ENCODE data around the gene XYLT2.
"Not testable (repeated sequence)": the region's sequence is repeated elsewhere in the genome, so short reads cannot be mapped to it uniquely, and the experiment has no call there.

Gene XYLT2

DNA sequence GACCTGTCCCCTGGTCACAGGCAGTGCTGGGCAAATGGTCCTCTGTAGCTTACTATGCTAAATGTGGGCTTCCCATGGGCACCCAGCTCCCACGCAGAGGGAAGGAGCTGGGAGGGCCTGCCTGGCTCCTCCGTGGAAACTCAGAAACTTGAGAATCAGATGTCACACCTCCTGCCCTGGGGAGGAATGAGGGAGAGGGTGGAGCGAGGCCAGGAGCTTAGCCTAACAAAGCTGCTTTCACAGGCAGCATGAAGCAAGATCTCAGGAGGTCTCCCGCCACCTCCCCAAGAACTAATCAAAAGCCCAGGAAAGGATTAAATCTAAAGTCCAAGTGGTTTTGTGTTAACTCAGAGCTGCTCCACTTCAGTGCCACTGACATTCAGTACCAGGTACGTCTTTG, 33.6 kb upstream of the XYLT2 start:
- no peak overlapping the region for H3K4me3 Mint-ChIP-seq

DNA sequence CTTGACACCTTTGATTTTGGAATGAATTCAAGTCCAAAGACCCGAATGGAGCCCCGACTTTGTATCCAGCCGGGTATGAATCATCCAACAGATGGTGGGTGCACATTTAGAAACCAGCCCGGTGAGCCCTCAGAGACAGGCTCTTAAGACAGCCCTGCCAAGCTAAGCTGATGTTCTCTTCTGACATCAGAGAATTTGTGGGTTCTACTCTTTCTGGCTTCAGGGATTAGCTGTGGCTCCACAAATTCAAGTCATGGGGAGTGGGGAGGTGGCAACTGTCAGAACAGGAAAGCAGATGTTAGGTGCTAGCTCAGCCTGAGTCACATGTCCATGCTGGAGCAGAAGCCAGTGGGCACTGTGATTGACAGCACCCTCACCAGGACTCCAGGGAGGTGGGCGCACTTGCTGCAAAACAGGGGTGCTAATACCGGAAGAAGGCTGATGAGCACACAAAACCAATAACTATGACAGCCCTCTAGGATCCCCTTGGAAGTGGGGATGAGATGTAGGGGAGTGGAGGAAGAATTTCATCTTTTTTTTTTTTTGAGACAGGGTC, 31.4 kb upstream of the XYLT2 start:
- Mint-ChIP-seq H3K4me3 (no peak overlapping the region), H3K9me3 (no peaks in the 10 kb centered on the region), H3K4me1 (peaks cover 9 to 16% of the 10 kb centered on the region in 2 donors), H3K36me3 (peaks cover 0 to 2% of the 10 kb centered on the region in 2 donors), H3K27ac (no peak overlapping the region), H3K27me3 (peaks cover 31 to 46% of the 10 kb centered on the region in 2 donors)
- DNase-seq (no peak), ATAC-seq (replicated peaks) (no peak)

More for the DNA sequence above, 33.6 kb upstream of the XYLT2 start:
- H3K4me1 Mint-ChIP-seq = peaks cover 9 to 21% of the 10 kb centered on the region in 2 donors
- no peaks in the 10 kb centered on the region for H3K9me3 Mint-ChIP-seq
- DNase-seq (no peak), ATAC-seq (replicated peaks) (no peak)
- peaks cover 31 to 46% of the 10 kb centered on the region in 2 donors for H3K27me3 Mint-ChIP-seq
- peaks cover 0 to 2% of the 10 kb centered on the region in 2 donors for H3K36me3 Mint-ChIP-seq
- no peak overlapping the region for H3K27ac Mint-ChIP-seq

DNA sequence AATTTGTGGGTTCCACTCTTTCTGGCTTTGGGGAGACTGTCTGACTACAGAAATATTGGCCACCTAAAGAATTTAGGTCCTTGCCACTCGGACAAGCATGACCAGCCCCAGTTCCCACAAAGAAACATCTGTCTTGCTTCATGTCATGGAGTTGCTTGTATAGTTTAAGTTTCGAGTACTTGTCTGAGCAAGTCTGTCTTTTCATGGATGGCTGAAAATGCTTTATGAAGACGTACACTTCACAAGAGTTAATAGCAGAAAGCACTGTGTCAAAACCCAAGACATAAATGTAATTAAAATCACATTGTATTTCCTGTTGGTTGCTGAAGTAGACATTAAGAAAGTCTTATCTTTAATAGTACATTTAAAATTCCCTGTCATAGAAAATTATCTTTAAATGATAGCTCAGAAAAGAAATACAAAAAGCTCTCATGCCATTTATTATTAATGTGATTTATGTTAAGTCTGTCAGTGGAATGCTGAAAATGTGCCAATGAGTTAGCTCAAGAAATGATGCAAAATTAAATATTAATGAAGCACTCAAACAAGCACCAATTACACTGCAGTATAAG, 29.8 kb upstream of the XYLT2 start:
- DNase-seq (no peak), ATAC-seq (replicated peaks) (no peak)
- no peaks in the 10 kb centered on the region for H3K9me3 Mint-ChIP-seq
- H3K36me3 Mint-ChIP-seq = no peaks in the 10 kb centered on the region
- peaks cover 2 to 3% of the 10 kb centered on the region in 2 donors for H3K4me1 Mint-ChIP-seq
- H3K27ac Mint-ChIP-seq = no peak overlapping the region
- peaks cover 22 to 35% of the 10 kb centered on the region in 2 donors for H3K27me3 Mint-ChIP-seq
- no peak overlapping the region for H3K4me3 Mint-ChIP-seq

DNA sequence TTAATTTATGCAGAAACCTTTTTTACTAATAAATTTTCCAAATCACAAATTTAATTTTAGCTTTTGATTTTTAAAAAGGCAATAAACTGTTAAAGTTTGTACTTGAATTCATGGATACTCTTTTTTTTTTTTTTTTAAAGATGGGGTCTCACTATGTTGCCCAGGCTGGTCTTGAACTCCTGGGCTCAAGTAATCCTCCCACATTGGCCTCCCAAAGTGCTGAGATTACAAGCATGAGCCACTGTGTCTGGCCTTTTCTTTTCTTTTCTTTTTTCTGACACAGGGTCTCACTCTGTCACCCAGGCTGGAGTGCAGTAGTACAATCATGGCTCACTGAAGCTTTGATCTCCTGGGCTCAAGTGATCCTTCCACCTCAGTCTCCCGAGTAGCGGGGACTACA, 29.3 kb upstream of the XYLT2 start:
- not testable (repeated sequence) for H3K36me3 Mint-ChIP-seq; H3K4me1 Mint-ChIP-seq; DNase-seq; H3K27ac Mint-ChIP-seq; H3K9me3 Mint-ChIP-seq; H3K4me3 Mint-ChIP-seq; ATAC-seq (replicated peaks)
- peaks cover 20 to 30% of the 10 kb centered on the region in 2 donors for H3K27me3 Mint-ChIP-seq

DNA sequence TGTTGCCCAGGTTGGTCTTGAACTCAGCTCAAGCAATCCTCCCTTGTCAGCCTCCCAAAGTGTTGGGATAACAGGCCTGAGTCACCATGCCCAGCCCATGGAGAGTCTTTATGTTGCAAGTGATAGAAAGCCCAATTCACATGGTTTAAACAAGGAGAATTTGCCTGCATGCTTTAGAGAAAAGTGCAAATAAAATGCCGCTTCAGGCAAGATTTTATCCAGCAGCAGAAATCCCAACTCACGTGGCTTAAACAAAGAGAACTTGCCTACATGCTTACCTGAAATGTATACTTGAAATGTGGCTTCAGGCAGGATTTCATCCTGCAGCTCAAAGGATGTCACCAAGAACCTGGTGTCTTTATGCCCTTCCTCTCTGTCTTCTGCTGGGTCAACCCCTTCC, 28.8 kb upstream of the XYLT2 start:
- no peaks in the 10 kb centered on the region for H3K9me3 Mint-ChIP-seq
- H3K27me3 Mint-ChIP-seq = peaks cover 20 to 25% of the 10 kb centered on the region in 2 donors
- no peaks in the 10 kb centered on the region for H3K36me3 Mint-ChIP-seq
- no peak overlapping the region for H3K4me3 Mint-ChIP-seq
- H3K27ac Mint-ChIP-seq = no peak overlapping the region
- no peak for DNase-seq
- H3K4me1 Mint-ChIP-seq = no peaks in the 10 kb centered on the region
- ATAC-seq (replicated peaks) = no peak

DNA sequence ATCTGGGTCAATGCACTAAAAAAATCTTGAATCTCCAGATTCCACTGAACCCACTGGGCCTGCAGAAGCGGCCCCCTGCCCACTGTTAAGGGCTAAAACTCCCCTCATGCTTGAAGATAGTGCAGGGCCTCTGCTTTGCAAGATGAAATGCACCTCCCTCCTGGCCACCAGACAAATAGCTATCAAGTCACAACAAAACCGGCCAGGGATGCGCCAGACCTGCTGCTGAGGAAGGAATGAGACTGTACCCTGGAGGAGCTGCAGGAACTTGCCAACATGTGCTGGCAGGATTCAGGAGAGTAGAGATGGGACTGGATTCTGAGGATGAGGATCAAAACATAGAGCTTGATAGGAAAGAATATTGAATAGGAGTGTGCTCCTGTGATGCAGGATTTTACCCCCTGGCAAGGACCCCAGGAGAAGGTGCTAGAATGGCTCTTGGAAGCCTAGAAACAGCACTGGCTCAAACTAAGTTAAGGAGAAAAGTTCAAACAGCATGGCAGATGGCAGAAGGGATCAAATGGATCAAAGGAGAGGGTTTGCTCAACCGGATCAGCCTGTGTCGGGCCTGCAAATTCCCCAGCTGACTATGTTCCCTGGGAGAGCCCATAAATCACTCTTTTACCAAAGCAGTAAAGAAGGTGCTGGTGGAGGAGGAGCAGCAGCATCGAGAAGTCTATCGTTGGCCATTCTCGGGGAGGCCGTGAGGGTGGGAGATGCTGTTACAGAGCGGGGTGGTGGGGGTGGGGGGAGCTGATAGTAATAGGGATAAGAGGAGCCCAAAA, 27.2 kb upstream of the XYLT2 start:
- Mint-ChIP-seq H3K27ac (no peak overlapping the region), H3K4me3 (no peak overlapping the region), H3K36me3 (no peaks in the 10 kb centered on the region), H3K27me3 (peaks cover 8 to 9% of the 10 kb centered on the region in 2 donors), H3K4me1 (no peaks in the 10 kb centered on the region), H3K9me3 (no peaks in the 10 kb centered on the region)
- DNase-seq = no peak
- ATAC-seq (replicated peaks) = no peak

DNA sequence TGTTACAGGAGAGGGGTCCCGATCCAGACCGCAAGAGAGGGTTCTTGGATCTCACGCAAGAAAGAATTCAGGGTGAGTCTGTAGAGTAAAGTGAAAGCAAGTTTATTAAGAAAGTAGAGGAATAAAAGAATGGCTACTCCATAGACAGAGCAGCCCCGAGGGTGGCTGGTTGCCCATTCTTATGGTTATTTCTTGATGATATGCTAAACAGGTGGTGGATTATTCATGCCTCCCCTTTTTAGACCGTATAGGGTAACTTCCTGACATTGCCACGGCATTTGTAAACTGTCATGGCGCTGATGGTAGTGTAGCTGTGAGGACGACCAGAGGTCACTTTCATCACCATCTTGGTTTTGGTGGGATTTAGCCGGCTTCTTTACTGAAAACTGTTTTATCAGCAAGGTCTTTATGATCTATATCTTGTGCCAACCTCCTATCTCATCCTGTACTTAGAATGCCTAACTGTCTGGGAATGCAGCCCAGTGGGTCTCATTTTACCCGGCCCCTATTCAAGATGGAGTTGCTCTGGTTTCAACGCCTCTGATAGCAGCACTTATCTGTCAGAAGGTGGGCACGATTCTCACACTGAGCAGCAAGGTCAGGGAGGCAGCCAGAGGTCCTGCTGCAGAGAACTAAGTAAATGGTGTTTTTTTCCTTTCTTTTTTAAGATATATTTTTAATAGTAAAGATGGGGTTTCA, 26.5 kb upstream of the XYLT2 start:
- H3K4me1 Mint-ChIP-seq = no peaks in the 10 kb centered on the region
- DNase-seq = no peak

DNA sequence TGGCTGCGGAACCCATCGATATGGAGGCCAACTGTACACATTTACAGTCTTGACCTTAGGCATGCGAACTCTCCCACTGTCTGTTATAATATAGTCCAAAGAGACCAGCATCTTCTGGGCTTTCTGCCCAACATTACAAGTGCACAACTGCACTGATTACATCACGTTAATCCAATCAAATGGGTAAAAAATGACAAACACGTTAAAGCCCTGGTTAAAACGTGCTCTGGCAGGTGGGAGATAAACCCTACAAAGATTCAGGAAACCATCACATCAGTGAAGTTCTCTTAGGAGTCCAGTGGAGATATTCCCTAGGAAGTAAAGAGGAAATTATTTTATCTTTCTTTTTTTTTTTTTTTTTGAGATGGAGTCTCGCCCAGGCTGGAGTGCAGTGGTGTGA, 23.7 kb upstream of the XYLT2 start:
- Mint-ChIP-seq H3K27ac (no peak overlapping the region), H3K4me3 (no peak overlapping the region), H3K4me1 (peaks cover 5% of the 10 kb centered on the region in 2 donors), H3K27me3 (no peaks in the 10 kb centered on the region), H3K36me3 (no peaks in the 10 kb centered on the region), H3K9me3 (no peaks in the 10 kb centered on the region)
- ATAC-seq (replicated peaks) (no peak), DNase-seq (no peak)

More for the DNA sequence above, 26.5 kb upstream of the XYLT2 start:
- Mint-ChIP-seq H3K4me3 (no peak overlapping the region), H3K9me3 (no peaks in the 10 kb centered on the region), H3K27ac (no peak overlapping the region), H3K36me3 (no peaks in the 10 kb centered on the region), H3K27me3 (peaks cover 4 to 5% of the 10 kb centered on the region in 2 donors)
- ATAC-seq (replicated peaks) = no peak

DNA sequence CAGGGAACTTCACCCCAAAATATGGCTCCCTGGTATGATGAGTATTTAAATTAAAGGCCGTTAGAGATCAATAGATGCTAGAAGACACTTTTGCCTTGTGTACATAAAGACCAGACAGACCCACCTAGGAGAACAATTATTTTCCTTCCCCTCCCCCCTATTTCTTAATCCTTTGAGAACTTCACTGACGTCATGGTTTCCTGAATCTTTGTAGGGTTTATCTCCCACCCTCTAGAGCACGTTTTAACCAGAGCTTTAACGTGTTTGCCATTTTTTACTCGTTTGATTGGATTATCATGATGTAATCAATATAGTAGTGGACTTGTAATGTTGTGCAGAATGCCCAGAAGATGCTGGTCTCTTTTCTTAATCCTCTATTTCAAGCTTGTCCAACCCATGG, 22.9 kb upstream of the XYLT2 start:
- H3K9me3 Mint-ChIP-seq = no peaks in the 10 kb centered on the region
- peaks cover 5% of the 10 kb centered on the region in 2 donors for H3K4me1 Mint-ChIP-seq
- ATAC-seq (replicated peaks) (no peak), DNase-seq (no peak)
- no peak overlapping the region for H3K27ac Mint-ChIP-seq
- H3K4me3 Mint-ChIP-seq = no peak overlapping the region
- no peaks in the 10 kb centered on the region for H3K27me3 Mint-ChIP-seq
- H3K36me3 Mint-ChIP-seq = no peaks in the 10 kb centered on the region

DNA sequence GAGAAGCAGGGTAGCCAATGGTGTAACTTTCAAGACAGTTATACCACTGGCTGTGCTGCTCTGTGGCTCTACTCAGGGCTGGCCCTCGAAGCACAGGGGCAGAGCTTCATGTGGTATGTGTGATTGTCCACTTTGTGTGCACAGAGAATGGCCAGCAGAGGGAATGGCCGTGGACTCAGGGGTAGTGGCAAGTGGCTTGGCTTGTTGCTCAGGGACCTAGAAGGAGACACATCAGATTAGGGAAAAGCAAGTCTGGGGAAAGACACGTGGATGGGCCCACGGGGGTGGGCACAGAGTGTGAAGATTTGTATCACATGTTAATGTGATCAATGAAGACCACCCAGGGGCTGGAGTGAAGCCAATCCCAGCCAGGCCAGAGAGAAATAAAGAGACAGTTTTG, 20.0 kb upstream of the XYLT2 start:
- H3K4me3 Mint-ChIP-seq = no peak overlapping the region
- no peaks in the 10 kb centered on the region for H3K9me3 Mint-ChIP-seq
- H3K27me3 Mint-ChIP-seq = peaks cover 6 to 17% of the 10 kb centered on the region in 2 donors
- no peak for ATAC-seq (replicated peaks)
- peaks cover 5% of the 10 kb centered on the region in 2 donors for H3K4me1 Mint-ChIP-seq
- no peak for DNase-seq
- H3K36me3 Mint-ChIP-seq = no peaks in the 10 kb centered on the region
- no peak overlapping the region for H3K27ac Mint-ChIP-seq

DNA sequence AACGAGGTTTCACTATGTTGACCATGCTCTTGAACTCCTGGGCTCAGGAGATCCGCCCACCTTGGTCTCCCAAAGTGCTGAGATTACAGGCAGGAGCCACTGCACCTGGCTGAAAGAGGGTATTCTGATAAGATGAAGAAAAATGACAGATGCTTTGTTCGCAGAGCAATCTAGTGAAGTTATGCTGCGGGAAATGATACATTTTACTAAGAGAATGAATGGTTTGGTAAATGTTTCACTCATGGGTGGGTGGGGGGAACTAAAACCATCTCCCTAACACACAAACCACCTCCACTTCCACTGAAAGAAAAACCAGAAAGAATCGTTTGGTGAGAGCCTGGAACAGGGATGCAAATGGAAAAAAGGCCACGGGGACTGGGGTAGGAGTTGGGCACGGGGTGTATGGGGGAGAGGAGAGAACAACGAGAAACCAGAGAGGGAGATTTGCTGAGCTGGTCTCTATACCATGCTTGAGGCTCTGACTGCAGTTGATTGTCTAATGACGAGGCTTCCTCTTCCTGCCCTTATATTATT, 19.0 kb upstream of the XYLT2 start:
- DNase-seq (no peak), ATAC-seq (replicated peaks) (peak in 1 of 2 donors; percentile 44)
- Mint-ChIP-seq H3K27me3 (peaks cover 7 to 17% of the 10 kb centered on the region in 2 donors), H3K9me3 (no peaks in the 10 kb centered on the region), H3K27ac (no peak overlapping the region), H3K4me1 (peaks cover 5 to 7% of the 10 kb centered on the region in 2 donors), H3K36me3 (no peaks in the 10 kb centered on the region), H3K4me3 (no peak overlapping the region)

DNA sequence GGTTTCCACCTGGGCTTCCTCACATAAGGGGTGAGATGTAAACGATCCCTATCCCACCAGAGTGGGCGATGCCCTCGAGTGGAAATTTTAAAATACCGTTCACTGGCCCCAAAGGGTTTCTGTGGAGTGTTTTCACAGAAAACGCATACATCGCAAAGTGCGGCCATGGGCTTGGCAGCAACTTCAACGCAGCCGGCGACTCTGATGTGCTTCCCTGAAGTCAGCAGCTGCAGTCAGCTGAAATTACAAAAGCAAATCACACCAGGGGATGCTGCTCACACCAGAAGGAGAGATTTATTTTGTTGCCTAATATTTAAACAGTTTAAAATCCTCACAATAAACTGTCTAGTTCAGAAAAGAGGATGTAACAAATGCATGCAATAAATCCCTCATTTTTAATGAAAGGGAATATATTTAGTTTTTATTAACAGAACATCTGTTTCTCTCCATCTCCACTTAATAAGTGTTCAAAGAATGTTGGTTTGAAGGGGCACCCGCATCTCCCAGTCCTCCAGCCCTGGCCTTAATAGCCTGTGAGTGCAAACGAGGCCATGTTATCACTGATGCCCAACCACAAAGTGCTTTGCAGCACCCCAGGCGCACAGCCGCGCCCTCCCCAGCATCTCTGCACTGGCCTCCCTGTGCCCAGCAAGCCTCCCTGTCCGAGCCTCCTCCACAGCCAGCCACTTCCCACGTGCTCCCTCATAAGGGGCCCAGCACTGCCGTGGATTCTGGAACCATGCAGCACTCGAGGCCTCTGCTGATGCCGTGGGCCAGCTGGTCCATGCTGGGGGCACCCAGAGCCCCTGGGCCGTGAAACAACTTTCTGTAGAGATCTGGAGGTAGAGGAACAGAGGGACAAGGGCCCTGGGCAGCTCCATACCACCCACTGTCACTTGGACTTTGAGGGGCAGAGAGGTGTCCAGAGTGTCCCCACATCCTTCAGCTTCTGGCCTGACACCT, 17.3 kb upstream of the XYLT2 start:
- Mint-ChIP-seq H3K36me3 (no peaks in the 10 kb centered on the region), H3K4me3 (no peak overlapping the region), H3K27me3 (peaks cover 17 to 28% of the 10 kb centered on the region in 2 donors), H3K9me3 (no peaks in the 10 kb centered on the region), H3K4me1 (peaks cover 7 to 8% of the 10 kb centered on the region in 2 donors), H3K27ac (no peak overlapping the region)
- DNase-seq (no peak), ATAC-seq (replicated peaks) (no peak)

DNA sequence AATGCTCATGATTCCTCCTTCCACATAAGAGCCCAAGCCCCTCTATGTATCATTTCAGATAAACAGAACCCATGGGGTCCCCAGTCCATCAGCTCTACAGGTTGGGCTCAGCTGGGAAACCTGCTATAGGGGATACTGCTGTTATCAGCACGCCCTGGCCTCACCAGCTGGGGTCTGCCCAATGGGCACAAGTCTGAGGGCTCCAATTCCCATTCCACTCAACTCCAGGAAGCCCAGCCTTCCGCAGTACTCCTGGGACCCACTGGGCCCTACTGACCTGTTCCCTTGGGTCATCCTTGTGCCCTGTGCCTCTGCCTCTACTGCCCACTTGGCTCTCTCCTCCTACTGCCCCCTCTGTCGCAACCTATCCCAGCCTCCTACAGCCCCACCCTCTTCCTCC, 16.2 kb upstream of the XYLT2 start:
- Mint-ChIP-seq H3K36me3 (no peaks in the 10 kb centered on the region), H3K27me3 (peaks cover 20 to 32% of the 10 kb centered on the region in 2 donors), H3K4me1 (peaks cover 8 to 11% of the 10 kb centered on the region in 2 donors), H3K27ac (no peak overlapping the region), H3K4me3 (no peak overlapping the region), H3K9me3 (no peaks in the 10 kb centered on the region)
- DNase-seq = no peak
- ATAC-seq (replicated peaks) = no peak

Measured in stimulated activated naive B cell treated with anti-CD40 and anti-IgM and Interleukin-4, amounts not matched to agents 10 μg/mL and 1 μg/mL and 100 μg/mL, for 72 hours (primary cell).